ENCODE data around the gene CENATAC. TPM values are rescaled to one million over a fixed set of nuclear protein-coding genes. Genes with fewer than 3 reads are reported as not detected.
"Not testable (repeated sequence)": the region's sequence is repeated elsewhere in the genome, so short reads cannot be mapped to it uniquely, and the experiment has no call there.

The CENATAC gene, protein sequence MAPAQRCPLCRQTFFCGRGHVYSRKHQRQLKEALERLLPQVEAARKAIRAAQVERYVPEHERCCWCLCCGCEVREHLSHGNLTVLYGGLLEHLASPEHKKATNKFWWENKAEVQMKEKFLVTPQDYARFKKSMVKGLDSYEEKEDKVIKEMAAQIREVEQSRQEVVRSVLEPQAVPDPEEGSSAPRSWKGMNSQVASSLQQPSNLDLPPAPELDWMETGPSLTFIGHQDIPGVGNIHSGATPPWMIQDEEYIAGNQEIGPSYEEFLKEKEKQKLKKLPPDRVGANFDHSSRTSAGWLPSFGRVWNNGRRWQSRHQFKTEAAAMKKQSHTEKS
- total RNA-seq: 10 to 100 TPM; 42.9 to 75.4 (median 71.1) TPM

DNA sequence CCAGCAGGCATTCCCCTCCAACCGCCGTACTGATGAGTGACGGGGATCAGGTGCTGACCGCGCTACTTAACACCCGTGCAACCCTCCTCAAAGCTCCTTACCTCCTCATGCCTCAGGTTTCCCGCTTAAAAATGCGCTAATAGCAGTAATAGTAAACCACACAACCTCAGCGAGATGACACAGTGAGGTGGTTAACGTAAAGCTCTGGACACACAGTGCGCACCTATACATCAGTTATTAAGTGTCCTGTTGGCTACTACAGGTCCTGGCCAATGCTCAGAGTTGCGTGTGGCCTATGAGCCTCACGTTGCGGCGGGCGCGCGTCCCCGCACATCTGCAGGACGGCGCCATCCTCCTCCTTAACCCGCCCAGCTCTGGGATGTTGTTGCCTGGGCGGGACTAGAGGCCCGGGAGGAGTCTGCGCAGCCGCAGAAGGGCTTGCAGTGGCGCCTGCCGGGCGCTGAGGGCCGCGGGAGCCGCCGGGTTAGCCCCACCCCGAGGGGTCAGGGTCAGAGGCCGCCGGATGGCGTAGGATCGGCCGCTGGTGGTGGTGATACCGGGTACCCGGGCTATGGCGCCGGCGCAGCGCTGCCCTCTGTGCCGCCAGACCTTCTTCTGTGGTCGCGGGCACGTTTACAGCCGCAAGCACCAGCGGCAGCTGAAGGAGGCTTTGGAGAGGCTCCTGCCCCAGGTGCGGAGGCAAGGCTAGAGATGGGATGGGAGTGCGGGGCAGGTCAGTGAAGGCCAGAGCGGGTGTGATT lies at the start of gene CENATAC:
Gene CENATAC (plus strand): TSS at position 512 of the 761 bp plus-strand sequence. CDS start 60 bp downstream, at position 572.
- peak; percentile 85 to 87 for DNase-seq (ENCODE audit: low spot score in 2 of 2)
- Histone ChIP-seq H3K9me3 (no peaks in the 10 kb centered on the region), H3K4me1 (peaks cover 4 to 6% of the 10 kb centered on the region in 2 donors), H3K27me3 (no peaks in the 10 kb centered on the region), H3K27ac (peak within 1 kb of the TSS; percentile 81 to 90), H3K36me3 (no peaks in the 10 kb centered on the region), H3K4me3 (peak within 1 kb of the TSS; percentile 81 to 83 (median 81))
- TF ChIP-seq, protein P1, sequence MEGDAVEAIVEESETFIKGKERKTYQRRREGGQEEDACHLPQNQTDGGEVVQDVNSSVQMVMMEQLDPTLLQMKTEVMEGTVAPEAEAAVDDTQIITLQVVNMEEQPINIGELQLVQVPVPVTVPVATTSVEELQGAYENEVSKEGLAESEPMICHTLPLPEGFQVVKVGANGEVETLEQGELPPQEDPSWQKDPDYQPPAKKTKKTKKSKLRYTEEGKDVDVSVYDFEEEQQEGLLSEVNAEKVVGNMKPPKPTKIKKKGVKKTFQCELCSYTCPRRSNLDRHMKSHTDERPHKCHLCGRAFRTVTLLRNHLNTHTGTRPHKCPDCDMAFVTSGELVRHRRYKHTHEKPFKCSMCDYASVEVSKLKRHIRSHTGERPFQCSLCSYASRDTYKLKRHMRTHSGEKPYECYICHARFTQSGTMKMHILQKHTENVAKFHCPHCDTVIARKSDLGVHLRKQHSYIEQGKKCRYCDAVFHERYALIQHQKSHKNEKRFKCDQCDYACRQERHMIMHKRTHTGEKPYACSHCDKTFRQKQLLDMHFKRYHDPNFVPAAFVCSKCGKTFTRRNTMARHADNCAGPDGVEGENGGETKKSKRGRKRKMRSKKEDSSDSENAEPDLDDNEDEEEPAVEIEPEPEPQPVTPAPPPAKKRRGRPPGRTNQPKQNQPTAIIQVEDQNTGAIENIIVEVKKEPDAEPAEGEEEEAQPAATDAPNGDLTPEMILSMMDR (IDR thresholded peaks at IDR 0.05): peak in 2 of 3 donors; percentile 20 to 27
- TF ChIP-seq POLR2A (IDR thresholded peaks at IDR 0.05) (peak; percentile 48), POLR2AphosphoS5 (IDR thresholded peaks at IDR 0.05) (peak; percentile 62 to 71 (median 68))
- intact Hi-C loops (cut with DNase I; ENCODE audit: low total_unique reads): loop anchor here (1.0 kb wide), 1 partner anchor 8 kb away; no protein-coding TSS in a partner anchor

DNA sequence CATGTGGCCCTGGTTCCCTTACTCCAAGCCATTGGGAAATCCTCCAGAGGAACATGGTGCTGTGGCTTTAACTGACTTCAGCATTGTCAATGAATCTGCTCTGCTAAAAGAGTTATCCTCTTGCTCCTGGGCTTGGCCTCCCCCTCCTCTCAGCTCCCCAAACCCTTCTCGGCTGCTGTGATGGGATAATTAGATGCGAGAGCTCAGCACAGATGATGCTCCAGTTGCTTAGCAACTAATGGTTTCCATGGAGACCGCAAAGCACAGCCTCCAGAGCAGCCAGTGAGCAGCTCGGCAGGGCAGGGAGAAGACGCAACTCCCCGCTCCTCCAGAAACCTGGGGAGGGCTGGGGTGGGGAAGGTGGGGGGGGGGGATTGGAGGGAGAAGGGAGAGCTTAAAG lies 44.7 kb upstream of the CENATAC start:
- Histone ChIP-seq H3K27ac (no peak overlapping the region), H3K4me3 (no peak overlapping the region), H3K36me3 (no peaks in the 10 kb centered on the region), H3K27me3 (peaks cover 0 to 3% of the 10 kb centered on the region in 2 donors), H3K9me3 (no peaks in the 10 kb centered on the region), H3K4me1 (no peaks in the 10 kb centered on the region)
- no peak for DNase-seq (ENCODE audit: low spot score in 2 of 2)
- intact Hi-C loops (cut with DNase I; ENCODE audit: low total_unique reads): loop anchor here (10.0 kb wide), 1 partner anchor 258 kb away; no protein-coding TSS in a partner anchor
- TF ChIP-seq POLR2A (IDR thresholded peaks at IDR 0.05) (no peak), POLR2AphosphoS5 (IDR thresholded peaks at IDR 0.05) (no peak)
- TF ChIP-seq, protein P1 (IDR thresholded peaks at IDR 0.05): no peak

DNA sequence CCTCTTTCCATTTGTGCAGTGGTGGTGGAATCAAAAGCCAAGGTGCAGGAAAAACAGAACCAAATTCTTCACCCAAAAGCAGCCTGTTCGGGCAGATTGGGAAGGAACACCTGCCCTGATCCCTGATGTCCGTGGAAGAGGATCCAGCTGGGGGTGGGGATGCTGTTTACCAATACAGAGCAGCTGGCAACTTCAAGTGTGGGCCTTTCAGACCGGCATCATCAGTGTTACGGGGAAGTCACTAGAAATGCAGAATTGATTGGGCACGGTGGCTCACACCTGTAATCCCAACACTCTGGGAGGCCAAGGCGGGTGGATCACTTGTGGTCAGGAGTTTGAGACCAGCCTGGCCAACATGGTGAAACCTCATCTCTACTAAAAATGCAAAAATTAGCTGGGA lies 44.0 kb upstream of the CENATAC start:
- H3K36me3 ChIP-seq; H3K27ac ChIP-seq; H3K9me3 ChIP-seq; H3K4me1 ChIP-seq; H3K4me3 ChIP-seq; DNase-seq (ENCODE audit: low spot score in 2 of 2); H3K27me3 ChIP-seq: not testable (repeated sequence)
- intact Hi-C loops (cut with DNase I; ENCODE audit: low total_unique reads): loop anchor here (10.0 kb wide), 1 partner anchor 259 kb away; no protein-coding TSS in a partner anchor

DNA sequence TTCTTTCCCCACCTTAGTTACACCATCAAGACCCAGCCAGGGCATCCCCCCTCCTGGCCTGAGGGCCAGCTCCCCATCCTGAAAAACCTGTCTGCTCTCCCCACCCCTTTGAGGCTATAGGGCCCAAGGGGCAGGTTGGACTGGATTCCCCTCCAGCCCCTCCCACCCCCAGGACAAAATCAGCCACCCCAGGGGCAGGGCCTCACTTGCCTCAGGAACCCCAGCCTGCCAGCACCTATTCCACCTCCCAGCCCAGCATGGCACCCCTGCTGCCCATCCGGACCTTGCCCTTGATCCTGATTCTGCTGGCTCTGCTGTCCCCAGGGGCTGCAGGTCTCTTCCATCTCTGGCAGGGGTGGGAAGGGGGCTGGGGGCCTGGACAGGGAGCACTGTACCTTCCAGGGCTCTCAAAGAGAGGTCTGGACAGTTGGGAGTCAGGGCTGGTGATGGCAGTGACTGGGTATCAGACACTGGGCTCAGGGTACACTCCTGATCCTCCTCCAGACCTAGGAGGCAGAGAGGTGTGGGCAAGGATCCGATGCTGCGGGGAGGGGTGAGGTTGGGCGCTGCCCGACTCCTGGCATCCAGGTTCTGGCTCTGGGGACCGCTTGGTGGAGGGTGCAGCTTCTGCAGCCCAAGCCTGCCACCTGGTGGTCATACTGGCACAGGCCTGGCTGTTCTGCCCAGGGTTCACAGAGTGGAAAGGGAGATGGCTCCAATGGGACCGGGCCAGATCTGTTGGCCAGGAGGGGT lies 41.7 kb upstream of the CENATAC start, which contains the start of gene UPK2:
Gene UPK2 (plus strand): TSS at position 205 of the 753 bp plus-strand sequence. CDS start 53 bp downstream, at position 258.
- peaks cover 0 to 1% of the 10 kb centered on the region in 2 donors for H3K27me3 ChIP-seq
- no peaks in the 10 kb centered on the region for H3K36me3 ChIP-seq
- H3K4me3 ChIP-seq: no peak within 1 kb of the TSS
- H3K4me1 ChIP-seq: no peaks in the 10 kb centered on the region
- H3K9me3 ChIP-seq: no peaks in the 10 kb centered on the region
- intact Hi-C loops (cut with DNase I; ENCODE audit: low total_unique reads): loop anchor here (10.0 kb wide), 1 partner anchor 261 kb away; no protein-coding TSS in a partner anchor
- DNase-seq (ENCODE audit: low spot score in 2 of 2): peak; percentile 82 to 90
- TF ChIP-seq, protein P1 (IDR thresholded peaks at IDR 0.05): peak; percentile 94 to 98 (median 97)
- TF ChIP-seq POLR2AphosphoS5 (IDR thresholded peaks at IDR 0.05) (peak in 1 of 3 donors; percentile 46), POLR2A (IDR thresholded peaks at IDR 0.05) (no peak)
- H3K27ac ChIP-seq: no peak within 1 kb of the TSS

DNA sequence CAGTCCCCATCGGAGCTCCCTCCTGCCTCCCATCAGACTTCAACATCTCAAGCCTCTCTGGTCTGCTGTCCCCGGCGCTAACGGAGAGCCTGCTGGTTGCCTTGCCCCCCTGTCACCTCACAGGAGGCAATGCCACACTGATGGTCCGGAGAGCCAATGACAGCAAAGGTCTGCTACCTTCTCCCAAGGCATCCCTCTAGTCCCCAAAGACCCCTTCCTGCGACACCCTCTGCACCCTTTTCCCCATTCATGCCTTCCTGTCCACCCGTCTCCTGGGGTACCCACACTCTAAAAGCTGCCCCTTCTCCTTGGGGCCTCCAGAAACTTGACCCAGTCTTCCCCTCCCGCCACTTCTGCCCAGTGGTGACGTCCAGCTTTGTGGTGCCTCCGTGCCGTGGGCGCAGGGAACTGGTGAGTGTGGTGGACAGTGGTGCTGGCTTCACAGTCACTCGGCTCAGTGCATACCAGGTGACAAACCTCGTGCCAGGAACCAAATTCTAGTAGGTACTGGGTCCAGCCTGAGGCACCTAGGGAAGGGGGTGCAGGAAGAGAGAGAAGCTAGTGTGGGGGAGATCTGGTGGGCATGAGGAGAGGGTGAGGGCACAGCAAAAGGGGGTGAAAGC lies 41.0 kb upstream of the CENATAC start:
- DNase-seq (ENCODE audit: low spot score in 2 of 2): no peak
- no peaks in the 10 kb centered on the region for H3K9me3 ChIP-seq
- H3K27ac ChIP-seq: no peak overlapping the region
- H3K27me3 ChIP-seq: no peaks in the 10 kb centered on the region
- no peaks in the 10 kb centered on the region for H3K4me1 ChIP-seq
- no peak overlapping the region for H3K4me3 ChIP-seq
- intact Hi-C loops (cut with DNase I; ENCODE audit: low total_unique reads): loop anchor here (10.0 kb wide), 1 partner anchor 262 kb away; no protein-coding TSS in a partner anchor
- TF ChIP-seq, protein P1 (IDR thresholded peaks at IDR 0.05): peak in 1 of 3 donors; percentile 9
- no peak for TF ChIP-seq POLR2A (IDR thresholded peaks at IDR 0.05)
- H3K36me3 ChIP-seq: no peaks in the 10 kb centered on the region
